HL-60 (cell line): ENCODE measurements around the gene RDH16.

Experiments
- GABPA ChIP-seq: IDR thresholded peaks from 2 replicates; pipeline ENCODE4 v1.6.1; 2012; ENCODE audit warnings: low read depth
- SPI1 ChIP-seq: IDR thresholded peaks from 2 replicates; pipeline ENCODE4 v1.6.1; 2012; ENCODE audit warnings: low read depth, mild to moderate bottlenecking, borderline replicate concordance
- TF ChIP-seq, protein P1 (sequence below): IDR thresholded peaks from one replicate; pipeline ENCODE4 v1.5.1; 2011; ENCODE audit warnings: low read length, control low read depth, inconsistent platforms; ENCODE audit not compliant: insufficient read depth
- TF ChIP-seq, protein P2 (sequence below): IDR thresholded peaks from 2 replicates; pipeline ENCODE4 v1.6.1; 2012; ENCODE audit warnings: low read depth; ENCODE audit not compliant: insufficient replicate concordance

DNA sequence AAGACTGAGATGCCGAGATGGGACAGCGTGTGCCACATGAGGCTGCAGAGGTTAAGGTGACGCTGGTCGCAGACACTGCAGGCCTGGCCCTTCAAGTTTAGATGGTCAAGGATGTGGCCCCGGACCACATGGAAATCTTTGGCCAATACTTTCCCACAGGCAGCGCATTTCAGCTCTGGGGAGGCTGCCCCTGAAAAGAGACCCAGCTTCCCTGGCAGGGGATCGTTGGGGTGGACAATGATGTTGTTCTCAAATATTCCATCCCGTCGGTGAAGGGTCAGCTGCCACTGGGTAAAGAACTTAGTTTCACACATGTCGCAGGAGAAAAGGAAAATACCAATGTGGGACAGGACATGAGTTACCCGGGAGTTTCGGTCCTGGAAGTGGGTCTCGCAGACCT lies 46.0 kb upstream of the RDH16 start:
- TF ChIP-seq, protein P1, sequence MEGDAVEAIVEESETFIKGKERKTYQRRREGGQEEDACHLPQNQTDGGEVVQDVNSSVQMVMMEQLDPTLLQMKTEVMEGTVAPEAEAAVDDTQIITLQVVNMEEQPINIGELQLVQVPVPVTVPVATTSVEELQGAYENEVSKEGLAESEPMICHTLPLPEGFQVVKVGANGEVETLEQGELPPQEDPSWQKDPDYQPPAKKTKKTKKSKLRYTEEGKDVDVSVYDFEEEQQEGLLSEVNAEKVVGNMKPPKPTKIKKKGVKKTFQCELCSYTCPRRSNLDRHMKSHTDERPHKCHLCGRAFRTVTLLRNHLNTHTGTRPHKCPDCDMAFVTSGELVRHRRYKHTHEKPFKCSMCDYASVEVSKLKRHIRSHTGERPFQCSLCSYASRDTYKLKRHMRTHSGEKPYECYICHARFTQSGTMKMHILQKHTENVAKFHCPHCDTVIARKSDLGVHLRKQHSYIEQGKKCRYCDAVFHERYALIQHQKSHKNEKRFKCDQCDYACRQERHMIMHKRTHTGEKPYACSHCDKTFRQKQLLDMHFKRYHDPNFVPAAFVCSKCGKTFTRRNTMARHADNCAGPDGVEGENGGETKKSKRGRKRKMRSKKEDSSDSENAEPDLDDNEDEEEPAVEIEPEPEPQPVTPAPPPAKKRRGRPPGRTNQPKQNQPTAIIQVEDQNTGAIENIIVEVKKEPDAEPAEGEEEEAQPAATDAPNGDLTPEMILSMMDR, result no peak
- TF ChIP-seq, protein P2, sequence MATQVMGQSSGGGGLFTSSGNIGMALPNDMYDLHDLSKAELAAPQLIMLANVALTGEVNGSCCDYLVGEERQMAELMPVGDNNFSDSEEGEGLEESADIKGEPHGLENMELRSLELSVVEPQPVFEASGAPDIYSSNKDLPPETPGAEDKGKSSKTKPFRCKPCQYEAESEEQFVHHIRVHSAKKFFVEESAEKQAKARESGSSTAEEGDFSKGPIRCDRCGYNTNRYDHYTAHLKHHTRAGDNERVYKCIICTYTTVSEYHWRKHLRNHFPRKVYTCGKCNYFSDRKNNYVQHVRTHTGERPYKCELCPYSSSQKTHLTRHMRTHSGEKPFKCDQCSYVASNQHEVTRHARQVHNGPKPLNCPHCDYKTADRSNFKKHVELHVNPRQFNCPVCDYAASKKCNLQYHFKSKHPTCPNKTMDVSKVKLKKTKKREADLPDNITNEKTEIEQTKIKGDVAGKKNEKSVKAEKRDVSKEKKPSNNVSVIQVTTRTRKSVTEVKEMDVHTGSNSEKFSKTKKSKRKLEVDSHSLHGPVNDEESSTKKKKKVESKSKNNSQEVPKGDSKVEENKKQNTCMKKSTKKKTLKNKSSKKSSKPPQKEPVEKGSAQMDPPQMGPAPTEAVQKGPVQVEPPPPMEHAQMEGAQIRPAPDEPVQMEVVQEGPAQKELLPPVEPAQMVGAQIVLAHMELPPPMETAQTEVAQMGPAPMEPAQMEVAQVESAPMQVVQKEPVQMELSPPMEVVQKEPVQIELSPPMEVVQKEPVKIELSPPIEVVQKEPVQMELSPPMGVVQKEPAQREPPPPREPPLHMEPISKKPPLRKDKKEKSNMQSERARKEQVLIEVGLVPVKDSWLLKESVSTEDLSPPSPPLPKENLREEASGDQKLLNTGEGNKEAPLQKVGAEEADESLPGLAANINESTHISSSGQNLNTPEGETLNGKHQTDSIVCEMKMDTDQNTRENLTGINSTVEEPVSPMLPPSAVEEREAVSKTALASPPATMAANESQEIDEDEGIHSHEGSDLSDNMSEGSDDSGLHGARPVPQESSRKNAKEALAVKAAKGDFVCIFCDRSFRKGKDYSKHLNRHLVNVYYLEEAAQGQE, result no peak
- no peak for TF ChIP-seq SPI1
- no peak for TF ChIP-seq GABPA
